Activated effector memory CD4-positive, alpha-beta T cell treated with Interleukin-2 at 50 U/mL for 16 hours (primary cell): Measurements from ENCODE around the gene RAB25.
"Not testable (repeated sequence)": the region's sequence is repeated elsewhere in the genome, so short reads cannot be mapped to it uniquely, and the experiment has no call there.

Experiments
- DNase-seq: peaks from one replicate; pipeline ENCODE4 v3.0.0-alpha.2; 2020

RAB25 gene

DNA sequence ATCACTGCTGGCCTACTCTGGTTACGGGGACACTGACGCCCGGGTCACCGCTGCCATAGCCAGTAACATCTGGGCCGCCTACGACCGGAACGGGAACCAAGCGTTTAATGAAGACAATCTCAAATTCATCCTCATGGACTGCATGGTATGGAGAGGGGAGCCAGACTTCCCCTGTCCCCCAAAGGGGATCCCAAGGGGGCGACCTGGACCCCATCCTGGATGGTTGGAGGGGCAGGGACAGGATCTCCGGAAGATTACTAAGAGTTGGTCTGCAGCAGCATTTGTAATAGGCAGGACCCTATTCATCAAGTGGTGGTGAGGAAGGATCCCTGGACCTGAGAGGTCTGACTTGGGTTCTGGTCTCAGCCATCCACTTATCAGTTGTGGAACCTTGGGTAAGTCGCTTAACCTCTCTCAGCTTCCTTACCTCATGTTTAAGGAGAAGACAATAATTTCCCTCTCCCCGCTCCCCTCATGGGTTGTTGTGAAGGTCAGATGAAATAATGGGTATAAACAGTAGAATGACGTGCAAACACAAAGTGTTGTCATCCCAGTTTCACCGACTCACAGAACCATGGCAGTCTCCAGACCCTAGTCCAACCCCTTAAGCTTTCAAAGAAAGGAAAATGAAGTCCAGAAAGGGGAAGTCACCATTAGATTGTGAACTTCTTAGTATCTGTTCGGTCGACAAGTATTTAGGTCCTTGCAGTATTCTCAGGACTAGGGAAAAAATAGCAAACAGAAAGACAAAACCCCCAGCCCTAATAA lies 5.5 kb upstream of the RAB25 start:
- no peak for DNase-seq

DNA sequence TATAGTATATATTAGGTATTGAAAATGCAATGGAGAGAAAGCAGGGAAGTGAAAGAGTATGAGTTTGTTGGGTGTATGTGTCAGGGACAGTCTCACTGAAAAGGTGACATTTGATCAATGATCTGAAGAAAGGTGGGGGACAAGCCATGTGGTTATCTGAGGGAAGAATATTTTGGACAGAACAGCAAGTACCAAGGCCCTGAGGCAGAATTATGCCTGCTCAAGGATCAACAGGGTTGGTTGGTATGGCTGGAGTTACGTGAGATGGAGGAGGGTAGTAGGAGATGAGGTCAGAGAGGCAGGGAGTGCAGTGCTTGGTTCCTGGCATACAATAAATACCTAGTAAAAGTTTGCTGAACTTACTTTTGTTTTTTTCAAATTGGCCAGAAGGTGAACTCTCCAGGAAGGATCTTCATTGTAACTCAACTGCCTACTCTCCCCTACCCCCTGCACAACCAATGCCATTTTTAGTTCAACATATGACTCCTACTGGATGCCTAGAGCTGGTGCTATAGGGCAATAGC lies 4.6 kb upstream of the RAB25 start:
- no peak for DNase-seq

DNA sequence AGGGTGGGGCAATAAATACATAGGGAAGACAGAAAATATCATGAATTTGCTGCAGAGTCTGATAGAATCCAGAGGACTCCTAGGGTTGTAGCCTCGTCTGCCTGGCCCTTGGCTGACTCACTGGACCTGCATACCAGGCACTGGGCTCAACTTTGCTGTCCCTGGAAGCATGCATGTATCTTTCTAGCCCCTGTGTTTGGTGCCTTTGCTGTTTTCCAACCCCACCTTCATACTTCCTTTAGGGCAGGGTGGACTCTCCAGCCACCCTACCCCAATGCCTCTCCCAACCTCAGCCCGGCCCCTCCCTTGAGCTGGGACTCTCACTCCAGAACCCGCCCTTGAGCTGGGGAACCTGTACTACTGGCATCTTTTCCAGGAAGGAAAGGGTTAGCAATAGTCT lies 1.2 kb downstream of the RAB25 start:
- no peak for DNase-seq

DNA sequence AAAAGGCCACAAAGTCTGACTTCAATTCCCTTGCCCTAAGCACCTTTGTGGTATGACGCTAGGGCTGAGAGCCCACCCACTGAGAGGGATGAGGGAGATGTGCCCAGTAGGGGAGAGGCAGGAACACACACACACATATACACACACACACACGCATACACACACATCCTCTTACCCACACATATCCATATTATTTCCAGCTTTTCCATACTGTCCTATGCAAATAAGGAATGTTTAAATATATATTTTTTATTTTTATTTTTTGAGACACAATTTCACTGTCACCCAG lies 3.0 kb downstream of the RAB25 start:
- DNase-seq = no peak

DNA sequence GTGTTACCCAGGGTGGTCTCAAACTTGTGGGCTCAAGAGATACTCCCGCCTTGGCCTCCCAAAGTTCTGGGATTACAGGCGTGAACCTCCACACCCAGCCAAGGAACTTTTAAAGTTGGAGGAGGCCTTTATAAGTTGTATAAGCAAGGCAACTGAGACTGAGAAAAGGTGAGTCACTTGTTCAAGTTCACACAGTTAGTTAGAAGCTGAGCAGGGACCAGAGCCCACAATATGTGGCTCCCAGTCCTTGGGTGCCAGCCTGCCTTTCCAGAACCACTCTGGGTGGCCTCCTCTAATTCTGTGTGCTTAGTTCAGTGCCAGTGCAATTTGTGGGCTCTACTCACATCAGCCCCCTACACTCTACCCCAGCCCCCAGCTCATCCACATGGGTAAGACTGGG lies 3.7 kb downstream of the RAB25 start:
- no peak for DNase-seq

DNA sequence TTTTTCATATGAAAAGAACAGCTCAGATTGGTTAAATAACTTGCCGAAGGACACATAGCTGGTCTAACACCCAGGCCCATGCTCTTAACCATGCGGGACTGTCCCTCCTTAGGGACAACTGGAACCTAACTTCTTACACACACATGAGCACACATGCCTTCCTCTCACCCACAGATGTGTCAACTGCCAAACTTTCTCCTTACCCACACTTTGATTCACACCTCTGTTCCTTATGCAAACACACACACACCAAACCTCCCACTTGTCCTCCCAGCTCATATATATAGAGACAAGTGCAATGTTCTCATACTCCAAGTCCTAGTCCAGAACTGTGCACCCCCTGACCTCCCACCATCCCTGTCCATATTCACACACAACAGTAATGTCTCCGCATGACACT lies 4.3 kb downstream of the RAB25 start:
- no peak for DNase-seq

DNA sequence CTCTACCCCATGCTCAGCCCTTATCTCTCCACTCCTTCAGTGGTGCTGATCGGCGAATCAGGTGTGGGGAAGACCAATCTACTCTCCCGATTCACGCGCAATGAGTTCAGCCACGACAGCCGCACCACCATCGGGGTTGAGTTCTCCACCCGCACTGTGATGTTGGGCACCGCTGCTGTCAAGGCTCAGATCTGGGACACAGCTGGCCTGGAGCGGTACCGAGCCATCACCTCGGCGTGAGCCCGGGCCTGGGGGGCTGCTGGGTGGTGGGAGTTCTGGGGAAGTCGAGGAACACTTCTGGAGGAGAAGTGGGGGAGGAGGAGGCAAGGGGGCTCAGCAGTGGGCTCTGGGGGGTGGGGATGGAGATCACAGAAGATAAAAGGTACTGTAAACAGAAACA lies 4.9 kb downstream of the RAB25 start:
- no peak for DNase-seq

DNA sequence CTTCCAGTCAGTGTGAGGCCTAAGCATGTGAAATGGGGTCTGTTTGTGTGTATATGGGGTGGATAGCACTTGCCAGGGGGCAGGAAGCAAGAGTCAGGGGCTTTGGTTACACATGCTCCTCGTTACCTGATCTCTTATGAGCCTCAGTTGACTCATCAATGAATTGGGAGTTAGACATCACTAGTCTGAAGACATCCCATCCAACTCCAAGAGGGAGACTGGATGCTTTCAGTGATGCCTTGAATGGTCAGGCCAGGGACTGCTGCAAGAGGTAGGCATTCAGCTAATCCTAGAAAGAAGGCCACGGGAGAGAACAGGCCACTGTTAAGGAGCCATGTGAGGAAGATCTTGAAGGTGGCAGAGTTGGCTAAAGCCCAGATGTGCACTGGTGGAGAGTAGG lies 6.3 kb downstream of the RAB25 start:
- no peak for DNase-seq

DNA sequence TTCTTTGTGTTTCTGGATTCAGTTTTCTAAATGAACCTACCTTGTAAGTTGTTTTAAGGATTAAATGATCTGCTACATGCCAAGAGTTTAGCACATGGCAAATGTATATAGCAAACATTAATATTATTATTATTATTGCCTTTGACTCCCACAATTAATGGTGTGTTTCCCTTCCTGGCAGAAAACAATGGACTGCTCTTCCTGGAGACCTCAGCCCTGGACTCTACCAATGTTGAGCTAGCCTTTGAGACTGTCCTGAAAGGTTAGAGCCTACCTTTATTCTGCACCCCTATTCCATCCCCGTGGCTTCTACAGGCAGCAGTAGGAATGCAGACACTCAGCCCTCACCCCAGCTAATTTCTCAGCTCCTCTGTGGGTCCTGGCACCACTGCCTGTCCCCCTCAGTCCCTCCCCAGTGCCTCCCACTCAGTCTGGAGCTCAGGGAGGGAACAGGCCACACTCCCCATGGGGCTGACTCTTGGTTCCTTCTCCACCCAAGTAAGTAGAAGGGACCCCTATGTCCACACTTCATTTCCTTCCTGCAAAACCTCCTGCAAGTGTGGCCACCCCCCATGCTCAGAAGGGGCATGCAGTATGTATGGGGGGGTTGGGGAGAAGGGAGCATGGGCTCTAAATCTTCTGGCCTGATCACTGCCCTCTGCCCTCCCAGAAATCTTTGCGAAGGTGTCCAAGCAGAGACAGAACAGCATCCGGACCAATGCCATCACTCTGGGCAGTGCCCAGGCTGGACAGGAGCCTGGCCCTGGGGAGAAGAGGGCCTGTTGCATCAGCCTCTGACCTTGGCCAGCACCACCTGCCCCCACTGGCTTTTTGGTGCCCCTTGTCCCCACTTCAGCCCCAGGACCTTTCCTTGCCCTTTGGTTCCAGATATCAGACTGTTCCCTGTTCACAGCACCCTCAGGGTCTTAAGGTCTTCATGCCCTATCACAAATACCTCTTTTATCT lies 8.8 kb downstream of the RAB25 start:
- no peak for DNase-seq

DNA sequence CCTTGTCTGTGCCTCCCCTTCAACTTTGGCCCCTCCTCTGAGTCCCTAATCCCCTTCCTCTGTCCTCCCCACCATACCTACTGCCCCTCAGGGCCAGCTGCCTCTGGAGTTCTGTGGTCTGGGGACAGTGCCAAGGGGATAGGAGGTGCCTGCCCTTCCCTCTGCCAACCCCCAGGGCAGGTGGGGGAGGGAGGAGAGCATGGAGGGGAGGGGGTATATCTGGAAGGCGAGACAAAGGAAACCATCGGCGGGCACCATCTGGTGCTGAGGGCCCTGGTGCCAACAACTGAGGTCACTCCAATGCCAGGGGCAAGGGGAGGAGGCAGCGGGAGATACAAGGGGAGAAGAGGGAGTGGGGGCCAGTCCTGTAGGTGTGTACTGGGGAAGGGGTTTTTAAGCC lies 9.6 kb downstream of the RAB25 start:
- DNase-seq = no peak

DNA sequence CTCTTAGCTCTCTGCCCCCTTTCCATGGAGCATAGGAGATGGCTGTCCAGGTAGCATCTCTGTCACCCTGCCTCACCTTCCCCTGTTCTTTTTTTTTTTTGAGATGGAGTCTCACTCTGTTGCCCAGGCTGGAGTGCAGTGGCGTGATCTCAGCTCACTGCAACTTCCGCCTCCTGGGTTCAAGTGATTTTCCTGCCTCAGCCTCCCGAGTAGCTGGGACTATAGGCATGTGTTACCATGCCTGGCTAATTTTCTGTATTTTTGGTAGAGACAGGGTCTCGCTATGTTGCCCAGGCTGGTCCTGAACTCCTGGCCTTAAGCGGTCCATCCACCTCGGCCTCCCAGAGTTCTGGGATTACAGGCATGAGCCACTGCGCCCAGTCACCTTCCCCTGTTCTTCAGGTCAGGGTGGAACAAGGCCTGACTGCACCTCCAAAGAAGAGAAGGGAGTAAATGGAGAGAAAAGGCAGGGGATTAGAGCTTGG lies 10.4 kb downstream of the RAB25 start:
- DNase-seq = not testable (repeated sequence)

DNA sequence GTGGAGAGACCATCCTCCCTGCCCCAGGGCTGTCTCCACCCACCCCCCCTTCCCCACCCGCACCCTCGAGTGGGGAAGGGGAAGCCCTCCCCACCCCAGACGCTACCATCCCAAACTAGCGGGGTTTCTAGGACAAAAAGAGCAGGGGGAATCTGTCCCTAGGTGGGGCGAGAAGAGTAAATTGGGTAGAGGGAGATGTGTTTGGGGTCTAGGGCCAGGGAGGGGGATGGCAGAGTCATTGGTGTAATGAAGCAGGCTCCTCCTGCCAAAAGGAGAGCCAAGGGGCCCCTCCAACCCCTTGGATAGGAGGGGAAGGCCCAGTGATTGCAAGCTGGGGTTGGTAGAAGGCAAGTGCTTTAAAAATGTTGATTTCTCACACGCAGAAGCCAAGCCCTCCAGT lies 11.3 kb downstream of the RAB25 start:
- no peak for DNase-seq

DNA sequence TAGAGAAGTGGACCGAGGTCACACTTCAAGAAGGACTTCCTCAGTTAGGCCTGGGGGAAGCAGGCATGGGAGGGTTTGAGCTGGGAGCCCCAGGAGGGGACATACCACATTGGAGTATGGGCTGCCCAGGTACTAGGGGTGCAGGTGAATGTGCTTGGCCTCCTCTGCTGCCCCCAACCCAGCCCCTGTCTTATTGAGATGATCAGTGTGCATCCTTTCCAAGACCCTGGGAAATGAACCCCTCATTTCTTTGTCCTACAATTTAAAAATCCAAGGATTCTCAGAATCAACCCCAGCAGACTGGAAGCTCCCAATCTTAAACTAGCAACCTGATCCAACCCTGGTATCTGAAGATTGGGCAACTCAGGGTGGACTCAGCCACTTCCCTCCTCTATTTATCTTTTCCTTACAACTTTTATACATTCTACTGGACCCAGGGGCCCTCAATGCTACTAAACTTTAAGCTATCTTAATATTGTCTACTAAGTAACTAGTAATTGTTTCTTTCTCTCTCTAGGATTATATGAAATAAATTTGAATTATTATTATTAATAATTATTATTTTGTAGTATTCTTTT lies 12.2 kb downstream of the RAB25 start:
- no peak for DNase-seq

DNA sequence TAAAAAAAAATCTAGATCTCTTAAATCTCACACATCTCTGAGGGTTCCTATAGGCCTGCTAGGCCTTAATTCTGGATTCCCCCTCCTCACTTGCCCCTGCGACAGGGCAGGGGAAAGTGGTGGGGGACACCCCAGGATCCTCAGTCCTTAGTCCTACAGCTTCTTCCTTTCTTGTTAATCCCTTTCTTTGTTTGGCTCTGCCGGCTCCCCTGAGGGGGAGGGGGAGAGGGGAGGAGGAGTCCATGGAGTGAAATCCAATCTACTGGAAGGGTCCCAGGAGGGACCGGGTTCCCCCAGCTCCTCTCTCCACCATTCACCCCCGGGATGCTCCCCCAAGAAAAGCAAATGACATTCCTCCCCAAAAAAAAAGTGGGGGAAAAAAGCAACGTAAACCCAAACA lies 12.8 kb downstream of the RAB25 start:
- no peak for DNase-seq

DNA sequence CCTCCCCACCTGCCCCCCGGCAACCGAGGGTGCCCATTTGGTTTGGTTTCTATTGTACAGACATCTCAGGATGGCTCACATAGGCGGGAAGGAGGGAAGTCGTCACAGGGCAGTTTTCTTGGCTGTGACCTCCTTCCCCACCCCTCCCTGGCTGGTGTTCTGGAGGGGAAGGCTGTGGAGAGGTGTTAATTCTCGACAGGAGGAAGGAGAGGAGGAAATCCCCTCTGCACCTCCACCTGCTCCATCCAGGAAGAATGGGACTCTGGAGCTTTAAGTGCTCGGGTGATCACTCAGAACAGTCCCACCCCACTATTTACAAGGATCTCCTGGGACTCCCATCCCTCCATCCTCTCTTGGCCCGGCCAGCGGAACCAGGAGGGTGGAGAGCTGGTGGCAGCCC lies 13.7 kb downstream of the RAB25 start:
- DNase-seq = no peak

DNA sequence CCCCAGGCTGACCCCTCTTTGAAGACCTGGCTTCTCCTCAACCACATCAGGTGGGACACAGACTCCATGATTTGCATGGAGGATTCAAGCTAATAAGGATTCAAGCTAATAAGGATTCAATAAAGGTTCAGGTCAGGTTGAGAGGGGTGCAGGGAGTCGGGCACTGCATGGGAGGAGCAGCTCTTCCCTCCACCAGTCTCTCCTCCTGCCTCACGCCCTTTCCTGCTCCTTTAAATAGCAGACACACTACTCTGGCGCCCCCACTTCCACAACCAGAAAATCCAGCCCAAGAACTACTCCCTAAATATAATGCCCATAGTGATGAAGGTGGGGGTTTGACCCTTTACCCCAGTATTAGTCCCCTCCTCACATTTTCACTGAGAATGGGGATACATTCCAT lies 14.2 kb downstream of the RAB25 start:
- no peak for DNase-seq

DNA sequence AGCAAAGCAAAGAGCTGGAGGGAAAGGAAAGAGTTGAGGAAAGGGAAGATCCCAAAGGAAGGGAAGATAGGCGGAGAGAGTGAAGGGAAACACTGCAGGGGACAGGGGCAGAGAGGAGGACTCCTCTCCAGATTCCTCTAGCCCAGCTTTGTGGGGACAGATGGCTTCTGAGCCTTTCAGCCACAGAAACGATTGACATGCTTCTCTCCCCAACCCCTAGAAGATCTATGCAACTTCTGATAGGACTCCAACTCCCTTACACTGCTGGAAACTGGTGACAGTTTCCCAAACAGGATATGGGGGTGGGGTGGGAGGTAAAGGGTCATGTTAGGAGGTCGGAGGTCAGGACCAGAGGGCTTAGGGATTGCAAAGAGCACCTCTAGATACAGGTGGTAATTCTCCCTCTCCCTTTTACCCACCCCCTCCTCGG lies 14.8 kb downstream of the RAB25 start:
- DNase-seq = no peak

DNA sequence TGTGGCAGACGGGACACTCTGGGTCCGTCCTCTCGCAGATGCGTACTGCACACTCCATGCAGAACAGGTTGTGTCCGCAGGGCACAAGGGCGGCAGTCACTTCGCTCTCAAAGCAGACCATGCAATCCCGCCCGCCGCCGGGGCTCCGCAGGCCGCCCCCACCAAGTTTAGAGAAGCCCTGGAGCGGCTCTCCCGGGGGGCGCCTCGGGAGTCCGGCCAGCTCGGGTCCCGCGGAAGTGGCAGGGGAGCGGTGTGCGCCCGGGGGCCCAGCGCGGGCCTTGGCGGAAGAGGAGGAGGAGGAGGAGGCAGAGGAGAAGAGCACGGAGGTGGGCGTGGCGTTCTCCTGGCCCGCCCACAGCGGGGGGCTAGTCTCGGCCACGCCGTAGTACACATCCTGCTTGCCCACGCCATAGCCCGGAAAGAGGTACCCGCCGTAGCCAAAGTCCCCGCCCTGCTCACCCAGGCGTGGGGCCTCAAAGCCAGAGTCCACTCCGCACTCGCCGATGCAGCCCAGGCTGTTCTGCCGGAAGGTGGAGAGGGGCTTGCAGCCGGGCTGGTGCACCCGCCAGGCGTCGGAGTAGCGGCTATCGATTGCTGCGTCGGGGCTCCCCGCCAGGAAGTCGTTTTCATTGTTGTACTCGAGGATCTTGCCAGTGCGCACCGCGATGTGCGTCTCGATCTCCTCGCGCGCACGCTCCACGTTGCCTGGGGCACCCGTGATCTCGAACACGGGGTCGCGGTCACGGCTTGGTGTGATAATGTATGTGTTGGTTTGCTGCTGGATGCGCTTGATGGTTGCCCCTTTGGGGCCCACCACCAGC lies 15.9 kb downstream of the RAB25 start:
- DNase-seq = no peak

DNA sequence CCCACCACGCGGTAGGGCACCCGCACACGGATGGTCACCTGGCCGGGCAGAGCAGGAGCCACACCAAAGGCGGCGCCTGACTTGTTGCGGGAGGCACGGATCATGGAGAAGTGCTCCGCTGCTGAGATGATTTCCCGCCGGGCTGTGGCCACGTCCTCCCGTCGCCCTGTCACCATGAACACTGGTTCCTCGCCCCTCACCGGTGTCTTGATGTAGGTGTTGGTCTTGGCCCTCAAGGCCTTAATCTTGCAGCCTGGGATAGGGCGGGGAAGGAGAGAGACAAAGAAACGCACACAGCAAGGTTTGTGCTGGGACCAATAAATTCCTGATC lies 16.4 kb downstream of the RAB25 start:
- no peak for DNase-seq

DNA sequence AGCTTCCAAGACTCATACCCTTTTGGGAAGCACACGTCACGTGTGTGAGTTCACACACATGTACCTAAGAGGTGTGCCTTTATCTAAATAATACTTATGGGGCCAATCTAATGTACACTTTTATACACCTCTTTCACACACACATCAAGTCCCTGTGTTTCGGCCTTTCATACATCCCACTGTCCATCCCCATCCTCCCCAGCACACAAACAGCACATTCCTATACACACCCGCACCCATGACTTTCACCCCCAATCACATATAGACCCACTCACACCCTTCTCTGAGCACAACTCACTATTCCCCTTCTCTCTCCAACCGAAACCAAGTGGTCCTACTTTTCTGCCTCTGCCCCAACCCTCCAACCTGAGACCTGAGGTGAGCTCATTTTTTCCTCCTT lies 17.8 kb downstream of the RAB25 start:
- DNase-seq = no peak

DNA sequence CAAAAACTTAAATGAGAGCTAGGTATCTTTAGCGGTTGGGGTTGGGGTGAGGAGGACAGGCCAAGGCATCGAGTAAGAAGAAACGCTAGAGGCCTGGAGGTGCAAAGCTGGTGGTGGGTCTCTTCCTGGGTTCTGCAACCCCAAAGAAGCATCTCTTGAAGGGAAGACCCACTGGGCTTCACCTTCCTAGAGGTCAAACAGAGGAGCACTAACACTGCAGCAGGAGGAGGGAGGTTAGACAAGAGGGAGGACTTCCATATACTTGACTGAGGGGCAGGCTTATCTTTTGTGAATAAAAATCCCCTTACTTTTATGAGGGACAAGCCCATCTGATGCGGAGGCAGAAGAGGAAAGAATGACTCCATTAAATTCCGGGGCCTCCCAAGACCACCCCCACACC lies 18.8 kb downstream of the RAB25 start:
- DNase-seq = no peak

DNA sequence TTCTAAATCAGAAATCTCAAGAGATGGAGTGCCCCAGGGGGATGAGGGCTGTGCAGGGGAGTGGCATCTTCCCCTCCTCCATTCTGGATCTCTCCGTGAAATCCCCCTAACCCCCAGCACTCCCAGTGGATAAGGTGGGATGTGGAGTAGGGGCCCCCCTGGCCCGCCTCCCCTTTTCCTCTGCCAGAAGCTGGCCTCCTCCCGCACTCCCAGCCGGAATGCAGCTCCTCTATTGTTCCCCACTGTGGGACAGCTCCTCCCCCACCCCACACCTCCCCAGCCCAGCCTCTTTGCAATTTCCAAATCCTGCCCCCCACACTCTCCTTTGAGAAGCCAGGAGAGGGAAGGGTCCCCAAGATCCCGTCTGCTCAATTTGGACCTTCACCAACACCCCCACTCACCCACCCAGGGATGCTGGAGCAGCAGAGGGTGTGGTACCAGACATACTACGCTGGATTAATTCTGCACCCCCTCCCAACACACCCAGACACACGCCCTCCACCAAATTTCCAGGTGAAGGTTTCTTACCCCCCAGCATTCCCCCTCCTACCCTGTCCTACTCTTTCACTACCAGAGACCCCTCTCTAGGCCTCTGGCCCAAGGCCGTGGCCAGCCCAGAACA lies 19.4 kb downstream of the RAB25 start:
- no peak for DNase-seq

DNA sequence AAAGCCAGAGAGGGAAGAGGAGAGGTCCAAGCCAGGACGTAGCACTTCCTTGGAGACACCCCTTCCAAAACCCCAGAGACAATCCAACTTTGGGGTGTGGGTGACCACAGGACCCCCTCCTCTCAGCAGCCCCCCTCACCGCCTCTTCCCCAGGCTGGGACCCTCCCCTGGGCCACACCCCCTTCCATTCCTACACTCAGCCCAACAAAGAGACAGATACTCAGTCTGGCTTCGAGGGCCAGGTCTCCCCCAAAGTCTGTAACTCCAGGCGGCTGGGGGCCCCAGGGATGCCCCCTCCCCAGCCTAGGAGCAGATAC lies 19.9 kb downstream of the RAB25 start:
- no peak for DNase-seq
